K562 (cell line): ENCODE results near the gene POP7. TPM values are rescaled to one million over a fixed set of nuclear protein-coding genes. Genes with fewer than 3 reads are reported as not detected.

Source experiments
- ATAC-seq: fragments of 200-7000 bp; cut with Tn5 transposase; 3 replicates; pipeline ENCODE4 v1.9.1; 2020; ENCODE audit warnings: moderate library complexity
- BruUV-seq: library from RNA; stranded (reverse); fragments of 400-500 nt; replicated peaks from 2 replicates; lab custom pipeline; 2021; lab: Mats Ljungman, UMichigan
- CTCF ChIA-PET: fragments of 300-600 bp; formaldehyde crosslinking; extraction: SDS; loops from one replicate; lab custom pipeline; 2021; ENCODE audit warnings: low intra/inter-chr PET ratio; lab: Yijun Ruan, JAX
- POLR2A ChIA-PET: fragments of 300-600, 350-650 bp; sonication (Branson Sonifier 250); formaldehyde crosslinking; extraction: SDS; loops from one replicate; lab custom pipeline; 2021; ENCODE audit warnings: antibody characterized with exemption, inconsistent platforms; lab: Yijun Ruan, JAX
- DNase-seq, 4 experiments: peaks; one replicate each; pipeline versions ENCODE4 v3.0.0 to v3.0.0-alpha.2; 2011 to 2018; ENCODE audit warnings: low spot score in 3 of 4, mixed read lengths in 3 of 4; ENCODE audit errors: extremely low read depth in 1 of 4
- FAIRE-seq: peaks from 2 replicates; lab custom pipeline; 2011; peaks lifted over from hg19 to GRCh38; lab: Jason Lieb, UNC
- H2AFZ ChIP-seq: 2 replicates; pipeline ENCODE4 v1.6.0; 2011; ENCODE audit warnings: low read depth, low read length, control low read depth, inconsistent platforms
- H3K27ac ChIP-seq: fragments of 200-600 bp; 3 replicates; pipeline ENCODE4 v1.8.0; 2011; ENCODE audit warnings: low read depth, mild to moderate bottlenecking, control low read depth, inconsistent platforms, low read length, moderate library complexity, mixed read lengths; ENCODE audit errors: extremely low read depth
- H3K27me3 ChIP-seq, 2 experiments: fragments of 300-600 bp in 1 of 2; 2 replicates in 1 of 2; 3 replicates in 1 of 2; pipeline versions ENCODE4 v1.6.0 to v1.8.0; 2011; ENCODE audit warnings: inconsistent platforms in 2 of 2, low read length in 2 of 2, mild to moderate bottlenecking in 1 of 2, mixed read lengths in 1 of 2, moderate library complexity in 1 of 2; ENCODE audit not compliant: control insufficient read depth in 2 of 2, insufficient read depth in 2 of 2
- H3K36me3 ChIP-seq: fragments of 300-600 bp; 3 replicates; pipeline ENCODE4 v1.8.0; 2011; ENCODE audit warnings: mild to moderate bottlenecking, low read length, inconsistent platforms; ENCODE audit not compliant: control insufficient read depth, insufficient read depth
- H3K4me1 ChIP-seq, 2 experiments: fragments of 200-600 bp in 1 of 2; replicated peaks in 1 of 2; 2 replicates in 1 of 2; 3 replicates in 1 of 2; pipeline versions ENCODE4 v1.5.1 to v1.8.0; 2011; ENCODE audit warnings: inconsistent platforms in 2 of 2, low read length in 2 of 2, mild to moderate bottlenecking in 1 of 2, mixed read lengths in 1 of 2, moderate library complexity in 1 of 2; ENCODE audit not compliant: control insufficient read depth in 2 of 2, insufficient read depth in 2 of 2
- H3K4me2 ChIP-seq: 2 replicates; pipeline ENCODE4 v1.6.1; 2011; ENCODE audit warnings: low read length, control low read depth, inconsistent platforms, mixed read lengths; ENCODE audit not compliant: insufficient read depth
- H3K4me3 ChIP-seq: fragments of 200-600 bp; sonication (generic), shearing (Covaris generic); 2 replicates; pipeline ENCODE4 v1.5.1; 2016; ENCODE audit warnings: control low read depth, inconsistent platforms
- H3K79me2 ChIP-seq: fragments of 200-600 bp; 3 replicates; pipeline ENCODE4 v1.8.0; 2011; ENCODE audit warnings: low read length, inconsistent platforms; ENCODE audit not compliant: control insufficient read depth, insufficient read depth
- H3K9ac ChIP-seq, 2 experiments: 2 replicates each; pipeline versions ENCODE4 v1.6.0 to v1.6.1; 2011; ENCODE audit warnings: low read depth in 2 of 2, low read length in 2 of 2, control low read depth in 1 of 2, inconsistent platforms in 1 of 2, mild to moderate bottlenecking in 1 of 2, mixed read lengths in 1 of 2; ENCODE audit not compliant: insufficient read depth in 1 of 2
- H3K9me1 ChIP-seq: one replicate; pipeline ENCODE4 v1.6.0; 2011; ENCODE audit warnings: inconsistent platforms, mild to moderate bottlenecking, low read length, moderate library complexity; ENCODE audit not compliant: control insufficient read depth, insufficient read depth
- H3K9me3 ChIP-seq: replicated peaks from 2 replicates; pipeline ENCODE4 v1.5.1; 2011; ENCODE audit warnings: low read depth, low read length, inconsistent platforms; ENCODE audit not compliant: control insufficient read depth, insufficient read depth
- H4K20me1 ChIP-seq: replicated peaks from 2 replicates; pipeline ENCODE4 v1.6.1; 2011; ENCODE audit warnings: low read length, inconsistent platforms, mixed read lengths; ENCODE audit not compliant: control insufficient read depth, insufficient read depth
- GTF2F1 ChIP-seq: IDR thresholded peaks from 2 replicates; pipeline ENCODE4 v1.6.1; 2011; ENCODE audit warnings: low read depth, low read length, improper control_type of control experiment
- IFI16 ChIP-seq: fragments of 250-450 bp; sonication (Bioruptor Pico); IDR thresholded peaks from 2 replicates; pipeline ENCODE4 v2.1.2; 2022; ENCODE audit warnings: mild to moderate bottlenecking, inconsistent platforms
- LEF1 ChIP-seq: fragments of 450-650 bp; IDR thresholded peaks from 2 replicates; pipeline ENCODE4 v1.6.1; 2016; ENCODE audit warnings: mild to moderate bottlenecking
- MECOM ChIP-seq: fragments of 250-450 bp; sonication (Bioruptor Pico); IDR thresholded peaks from 2 replicates; pipeline ENCODE4 v1.8.0; 2022; ENCODE audit warnings: inconsistent platforms
- POLR2G ChIP-seq: fragments of 200-400 bp; formaldehyde crosslinking; IDR thresholded peaks from 2 replicates; pipeline ENCODE4 v1.6.1; 2017; ENCODE audit warnings: low read depth, mild to moderate bottlenecking, antibody characterized with exemption, low read length, moderate library complexity
- RBFOX2 ChIP-seq: fragments of 200-400 bp; formaldehyde crosslinking; IDR thresholded peaks from 2 replicates; pipeline ENCODE4 v1.6.1; 2017; ENCODE audit warnings: low read depth, mild to moderate bottlenecking, low read length, moderate library complexity
- RBM34 ChIP-seq: fragments of 200-400 bp; formaldehyde crosslinking; IDR thresholded peaks from 2 replicates; pipeline ENCODE4 v1.6.1; 2018; ENCODE audit warnings: low read length, borderline replicate concordance; ENCODE audit not compliant: insufficient read depth
- SFPQ ChIP-seq: fragments of 200-400 bp; formaldehyde crosslinking; IDR thresholded peaks from 2 replicates; pipeline ENCODE4 v1.6.1; 2017; ENCODE audit warnings: mild to moderate bottlenecking, low read depth, low read length, moderate library complexity
- SMAD3 ChIP-seq: fragments of 450-650 bp; formaldehyde crosslinking; conservative IDR thresholded peaks from 2 replicates; pipeline ENCODE4 v1.4.0; 2020; ENCODE audit warnings: mild to moderate bottlenecking
- TAF1 ChIP-seq: IDR thresholded peaks from 2 replicates; pipeline ENCODE4 v1.6.1; 2011; ENCODE audit warnings: mild to moderate bottlenecking, low read length, moderate library complexity; ENCODE audit not compliant: insufficient read depth, control insufficient read depth, severe bottlenecking; ENCODE audit errors: extremely low read depth
- WHSC1 ChIP-seq: IDR thresholded peaks from one replicate; pipeline ENCODE4 v1.6.1; 2012; ENCODE audit warnings: low read length, control low read depth, inconsistent platforms
- WGBS: fragments of 100-300 bp; shearing (Covaris generic); methylation state at CpG from one replicate; pipeline ENCODE4 v1.1.6; 2016; ENCODE audit warnings: low coverage, mixed read lengths; ENCODE audit not compliant: insufficient coverage; ENCODE audit errors: missing lambda C conversion rate; 5-methylcytosine and 5-hydroxymethylcytosine counted together
- in situ Hi-C: fragments of 300-500 bp; cut with MboI; formaldehyde crosslinking; loops from 4 replicates; pipeline ENCODE4 v1.15.0; 2018; ENCODE audit warnings: inconsistent platforms, mixed read lengths
- intact Hi-C: fragments of 100-400 bp; cut with micrococcal nuclease; formaldehyde crosslinking; loops from 2 replicates; pipeline ENCODE4 v1.14.2; 2022
- polyA plus RNA-seq, 8 experiments: library from polyadenylated mRNA; depleted of rRNA in 4 of 8; stranded (reverse) in 5 of 8; unstranded in 3 of 8; fragments of >200 nt; fragmentation: Nextera tagmentation in 2 of 8; fragmentation: Illumina TruSeq in 1 of 8; extraction: Ambion mirVana in 2 of 8; extraction: Trizol in 1 of 8; gene quantifications; 2 replicates each; pipeline versions ENCODE4 v1.2.1 to v1.2.3, GENCODE V29; 2011 to 2014; ENCODE audit warnings: inconsistent platforms in 1 of 8, missing spikeins in 1 of 8
- total RNA-seq, 7 experiments: library from RNA; depleted of rRNA in 6 of 7; stranded (reverse); fragments of >200 nt in 6 of 7; fragmentation: Illumina TruSeq in 2 of 7; extraction: Trizol in 2 of 7; gene quantifications; 2 replicates each; pipeline versions ENCODE4 v1.2.1 to v1.2.3, GENCODE V29; 2011 to 2021; ENCODE audit warnings: low replicate concordance in 1 of 7

POP7 gene
- total and polyA plus RNA-seq, 9 of the 15 experiments (the other 6 are each of a cell fraction or from before 2014, with no cell fraction given): 11.5 to 163 (median 68.9) TPM

GRCh38 chr7:100686822-100687211, 19.1 kb upstream of the POP7 start:
- in situ Hi-C loops: no loop called here
- no peaks in the 10 kb centered on the region for H3K9me3 ChIP-seq
- H3K36me3 ChIP-seq: peaks cover 93% of the 10 kb centered on the region; the same call in 2 of the 3 replicates
- no peak overlapping the region for H3K9ac ChIP-seq
- peaks cover 37% of the 10 kb centered on the region for H3K79me2 ChIP-seq
- intact Hi-C loops: no loop called here
- peaks cover 4 to 77% of the 10 kb centered on the region in 2 experiments for H3K4me1 ChIP-seq
- ATAC-seq: no peak
- peaks cover 20% of the 10 kb centered on the region for H4K20me1 ChIP-seq
- WGBS: 96% methylated on average over 9 of the region's 17 CpGs
- H3K4me2 ChIP-seq: no peak overlapping the region
- no peak overlapping the region for H3K4me3 ChIP-seq
- no peak for FAIRE-seq
- H3K9me1 ChIP-seq: no peaks in the 10 kb centered on the region
- no peak overlapping the region for H3K27ac ChIP-seq
- no peak for DNase-seq
- POLR2A ChIA-PET: interaction anchor here (0.7 to 1.2 kb wide), 2 partner anchors 18 to 100 kb away, joined by 3 read pairs; partner anchors contain the start of gene FBXO24
- no peak overlapping the region for H2AFZ ChIP-seq
- no peak for TF ChIP-seq SMAD3 (CRISPR knock-in tag)
- no peak for TF ChIP-seq WHSC1
- no peak for TF ChIP-seq MECOM (CRISPR knock-in tag)
- TF ChIP-seq POLR2G: 0 out of 2 replicates have a peak, but pooled peaks have one; percentile 59
- TF ChIP-seq LEF1: no peak
- TF ChIP-seq RBM34: no peak
- no peak for TF ChIP-seq SFPQ
- TF ChIP-seq TAF1: no peak
- no peak for TF ChIP-seq IFI16
- TF ChIP-seq RBFOX2: peak; percentile 52
- no peak for TF ChIP-seq GTF2F1
- BruUV-seq: no TSS peak
- CTCF ChIA-PET: interaction anchor here (0.7 kb wide), 1 partner anchor 13 kb away, joined by 4 read pairs; no protein-coding TSS in a partner anchor
- H3K27me3 ChIP-seq: no peaks in the 10 kb centered on the region
